ENCODE data around the gene PNMA8C. TPM values are rescaled to one million over a fixed set of nuclear protein-coding genes. Genes with fewer than 3 reads are reported as not detected.

Gene PNMA8C
- total RNA-seq, 3 donors from 2014 or later, result 0.59 to 0.98 TPM; not detected in 1

DNA sequence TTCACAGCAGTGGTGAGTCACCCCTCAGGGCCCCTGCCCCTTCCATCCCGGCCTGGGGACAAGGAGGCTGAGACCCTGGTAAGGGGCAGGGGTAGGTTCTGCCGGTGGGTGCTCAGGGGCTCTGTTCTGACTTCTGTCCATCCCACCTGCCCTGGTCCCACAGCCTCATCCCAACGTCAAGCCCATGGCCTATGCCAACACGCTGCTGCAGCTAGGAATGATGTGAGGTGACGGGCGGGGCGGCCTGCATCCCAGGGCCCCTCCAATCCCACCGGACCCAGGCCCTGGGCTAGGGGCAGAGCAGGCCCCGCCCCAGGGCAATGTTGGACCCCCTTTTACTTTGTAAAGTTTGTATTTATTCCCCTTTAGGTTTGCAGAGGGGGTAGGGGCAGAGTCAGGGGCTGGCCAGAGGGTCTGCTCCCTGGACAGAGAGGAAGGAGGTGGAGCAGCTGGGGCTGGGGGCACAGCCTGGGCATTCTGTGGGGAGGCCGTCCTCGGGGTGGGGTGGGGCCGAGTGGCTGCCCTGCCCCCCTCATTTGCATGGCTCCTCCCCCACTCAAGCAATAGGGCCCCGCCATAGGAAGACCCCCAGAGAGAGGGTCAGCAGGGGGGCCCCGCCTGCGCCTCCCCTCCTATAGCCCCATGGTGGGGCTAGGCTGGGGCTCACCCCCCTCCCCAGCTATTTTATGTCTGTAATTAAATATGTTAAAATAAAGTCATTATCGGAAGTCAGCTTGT lies 38.4 kb downstream of the PNMA8C start:
- H3K36me3 ChIP-seq, result no peaks in the 10 kb centered on the region

DNA sequence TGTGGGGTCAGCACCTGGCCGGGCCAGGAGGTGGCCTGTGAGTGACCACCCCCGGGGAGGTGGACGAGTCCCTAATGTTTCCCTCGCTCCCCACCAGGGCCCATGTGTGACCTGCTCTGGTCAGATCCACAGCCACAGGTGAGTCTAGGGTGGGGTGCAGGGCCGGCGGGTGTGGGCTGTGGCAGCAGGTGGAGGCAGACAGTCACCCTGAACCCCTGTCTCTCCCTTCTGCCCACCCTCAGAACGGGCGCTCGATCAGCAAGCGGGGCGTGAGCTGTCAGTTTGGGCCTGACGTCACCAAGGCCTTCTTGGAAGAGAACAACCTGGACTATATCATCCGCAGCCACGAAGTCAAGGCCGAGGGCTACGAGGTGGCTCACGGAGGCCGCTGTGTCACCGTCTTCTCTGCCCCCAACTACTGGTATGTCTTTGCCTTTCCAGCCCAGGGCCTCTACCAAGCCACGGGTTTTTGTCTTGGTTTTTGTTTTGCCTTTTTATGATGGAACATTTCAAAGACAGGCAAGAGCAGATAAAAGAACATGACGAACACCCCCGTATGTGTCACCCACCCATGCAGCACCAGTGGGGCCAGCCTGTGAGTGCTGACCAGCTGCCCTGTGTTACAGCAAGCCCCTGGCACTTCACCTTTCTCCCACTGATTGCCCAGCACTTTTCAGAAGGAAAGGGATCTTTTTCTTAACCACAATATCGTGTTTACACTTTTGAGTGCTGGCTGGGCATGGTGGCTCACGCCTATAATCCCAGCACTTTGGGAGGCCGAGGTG lies 40.2 kb downstream of the PNMA8C start:
- Histone ChIP-seq H3K4me3 (no peak overlapping the region), H3K27ac (no peak overlapping the region), H3K27me3 (no peaks in the 10 kb centered on the region), H3K9me3 (no peaks in the 10 kb centered on the region), H3K4me1 (peaks cover 0 to 9% of the 10 kb centered on the region in 2 donors), H3K36me3 (no peaks in the 10 kb centered on the region)
- TF ChIP-seq, protein P1, sequence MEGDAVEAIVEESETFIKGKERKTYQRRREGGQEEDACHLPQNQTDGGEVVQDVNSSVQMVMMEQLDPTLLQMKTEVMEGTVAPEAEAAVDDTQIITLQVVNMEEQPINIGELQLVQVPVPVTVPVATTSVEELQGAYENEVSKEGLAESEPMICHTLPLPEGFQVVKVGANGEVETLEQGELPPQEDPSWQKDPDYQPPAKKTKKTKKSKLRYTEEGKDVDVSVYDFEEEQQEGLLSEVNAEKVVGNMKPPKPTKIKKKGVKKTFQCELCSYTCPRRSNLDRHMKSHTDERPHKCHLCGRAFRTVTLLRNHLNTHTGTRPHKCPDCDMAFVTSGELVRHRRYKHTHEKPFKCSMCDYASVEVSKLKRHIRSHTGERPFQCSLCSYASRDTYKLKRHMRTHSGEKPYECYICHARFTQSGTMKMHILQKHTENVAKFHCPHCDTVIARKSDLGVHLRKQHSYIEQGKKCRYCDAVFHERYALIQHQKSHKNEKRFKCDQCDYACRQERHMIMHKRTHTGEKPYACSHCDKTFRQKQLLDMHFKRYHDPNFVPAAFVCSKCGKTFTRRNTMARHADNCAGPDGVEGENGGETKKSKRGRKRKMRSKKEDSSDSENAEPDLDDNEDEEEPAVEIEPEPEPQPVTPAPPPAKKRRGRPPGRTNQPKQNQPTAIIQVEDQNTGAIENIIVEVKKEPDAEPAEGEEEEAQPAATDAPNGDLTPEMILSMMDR (IDR thresholded peaks at IDR 0.05), result no peak
- TF ChIP-seq POLR2AphosphoS5 (IDR thresholded peaks at IDR 0.05) (no peak), POLR2A (IDR thresholded peaks at IDR 0.05) (no peak)
- no peak for DNase-seq (ENCODE audit: low spot score in 2 of 2)
- intact Hi-C loops (cut with DNase I; ENCODE audit: low total_unique reads), result no loop called here

More for the DNA sequence above, 38.4 kb downstream of the PNMA8C start:
- no peak for TF ChIP-seq POLR2A (IDR thresholded peaks at IDR 0.05)
- TF ChIP-seq POLR2AphosphoS5 (IDR thresholded peaks at IDR 0.05), result no peak
- TF ChIP-seq, protein P1 (IDR thresholded peaks at IDR 0.05), result no peak
- Histone ChIP-seq H3K27me3 (no peaks in the 10 kb centered on the region), H3K9me3 (no peaks in the 10 kb centered on the region), H3K4me1 (peaks cover 0 to 9% of the 10 kb centered on the region in 2 donors), H3K27ac (peak overlapping the region in 1 of 2 donors; percentile 9), H3K4me3 (no peak overlapping the region)
- no peak for DNase-seq (ENCODE audit: low spot score in 2 of 2)
- intact Hi-C loops (cut with DNase I; ENCODE audit: low total_unique reads), result no loop called here

DNA sequence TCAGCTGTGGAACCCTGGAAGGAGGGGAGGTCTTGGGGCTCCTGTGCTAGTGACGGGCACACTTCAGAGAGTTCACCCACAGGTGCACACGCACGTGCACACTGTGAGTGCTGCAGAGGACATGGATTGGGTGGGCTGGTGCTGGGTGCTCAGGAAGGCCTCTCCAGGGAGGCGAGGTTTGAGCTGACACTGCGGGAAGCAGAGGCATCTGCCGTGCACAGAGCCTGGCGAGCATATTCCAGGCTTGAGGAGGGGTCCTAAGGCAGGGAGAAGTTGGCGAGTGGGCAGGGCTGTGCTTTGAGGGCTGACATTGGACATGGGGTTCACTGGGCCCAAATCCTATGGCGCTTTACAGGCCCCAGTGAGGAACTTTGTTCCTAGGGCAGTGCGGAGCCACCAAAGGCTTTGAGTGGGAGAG lies 41.0 kb downstream of the PNMA8C start:
- H3K9me3 ChIP-seq, result no peaks in the 10 kb centered on the region
- DNase-seq (ENCODE audit: low spot score in 2 of 2), result no peak
- H3K4me1 ChIP-seq, result peaks cover 0 to 9% of the 10 kb centered on the region in 2 donors
- H3K27me3 ChIP-seq, result no peaks in the 10 kb centered on the region
- intact Hi-C loops (cut with DNase I; ENCODE audit: low total_unique reads), result no loop called here
- no peak overlapping the region for H3K27ac ChIP-seq
- H3K36me3 ChIP-seq, result no peaks in the 10 kb centered on the region
- H3K4me3 ChIP-seq, result no peak overlapping the region
- TF ChIP-seq POLR2AphosphoS5 (IDR thresholded peaks at IDR 0.05), result no peak
- TF ChIP-seq POLR2A (IDR thresholded peaks at IDR 0.05), result no peak
- TF ChIP-seq, protein P1 (IDR thresholded peaks at IDR 0.05), result no peak

DNA sequence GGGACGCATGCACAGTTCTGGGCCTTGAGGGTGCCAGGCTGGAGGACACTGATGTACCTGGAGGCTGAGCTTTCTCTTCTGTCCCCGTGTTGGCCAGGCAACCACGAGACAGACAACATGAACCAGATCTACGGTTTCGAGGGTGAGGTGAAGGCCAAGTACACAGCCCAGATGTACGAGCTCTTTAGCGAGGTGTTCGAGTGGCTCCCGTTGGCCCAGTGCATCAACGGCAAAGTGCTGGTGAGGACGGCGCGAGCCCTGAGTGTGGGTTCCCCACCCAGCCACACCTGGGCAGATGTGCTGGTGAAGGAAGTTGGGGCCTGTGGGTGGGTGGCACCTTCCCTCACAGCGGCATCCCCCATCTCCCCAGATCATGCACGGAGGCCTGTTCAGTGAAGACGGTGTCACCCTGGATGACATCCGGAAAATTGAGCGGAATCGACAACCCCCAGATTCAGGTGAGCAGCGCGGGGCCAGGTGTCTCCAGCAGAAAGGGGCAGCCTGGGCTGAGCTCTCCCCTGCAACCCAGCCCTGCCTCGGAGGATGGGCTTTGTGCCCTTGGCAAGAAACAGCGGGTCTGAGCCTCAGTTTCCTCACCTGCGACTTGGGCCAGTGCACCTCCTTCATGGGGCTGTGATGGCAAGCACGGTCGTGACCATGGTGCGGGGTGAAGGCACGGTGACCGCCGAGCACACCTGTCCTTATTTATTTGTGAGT lies 41.6 kb downstream of the PNMA8C start:
- intact Hi-C loops (cut with DNase I; ENCODE audit: low total_unique reads), result no loop called here
- Histone ChIP-seq H3K27me3 (no peaks in the 10 kb centered on the region), H3K36me3 (no peaks in the 10 kb centered on the region)

More for the DNA sequence above, 41.6 kb downstream of the PNMA8C start:
- Histone ChIP-seq H3K4me1 (peaks cover 0 to 6% of the 10 kb centered on the region in 2 donors), H3K27ac (no peak overlapping the region), H3K4me3 (no peak overlapping the region), H3K9me3 (no peaks in the 10 kb centered on the region)
- TF ChIP-seq POLR2AphosphoS5 (IDR thresholded peaks at IDR 0.05) (no peak), POLR2A (IDR thresholded peaks at IDR 0.05) (no peak)
- TF ChIP-seq, protein P1 (IDR thresholded peaks at IDR 0.05), result no peak
- DNase-seq (ENCODE audit: low spot score in 2 of 2), result no peak

Data from breast epithelium (tissue), 4 donors.